ENCODE measurements around the gene MKNK2. TPM values are rescaled to one million over a fixed set of nuclear protein-coding genes. Genes with fewer than 3 reads are reported as not detected.

MKNK2 gene
- polyA plus RNA-seq, 1 donor (not counting 4 experiments of a cell fraction or from before 2014, with no cell fraction given) = 88.3 TPM

DNA sequence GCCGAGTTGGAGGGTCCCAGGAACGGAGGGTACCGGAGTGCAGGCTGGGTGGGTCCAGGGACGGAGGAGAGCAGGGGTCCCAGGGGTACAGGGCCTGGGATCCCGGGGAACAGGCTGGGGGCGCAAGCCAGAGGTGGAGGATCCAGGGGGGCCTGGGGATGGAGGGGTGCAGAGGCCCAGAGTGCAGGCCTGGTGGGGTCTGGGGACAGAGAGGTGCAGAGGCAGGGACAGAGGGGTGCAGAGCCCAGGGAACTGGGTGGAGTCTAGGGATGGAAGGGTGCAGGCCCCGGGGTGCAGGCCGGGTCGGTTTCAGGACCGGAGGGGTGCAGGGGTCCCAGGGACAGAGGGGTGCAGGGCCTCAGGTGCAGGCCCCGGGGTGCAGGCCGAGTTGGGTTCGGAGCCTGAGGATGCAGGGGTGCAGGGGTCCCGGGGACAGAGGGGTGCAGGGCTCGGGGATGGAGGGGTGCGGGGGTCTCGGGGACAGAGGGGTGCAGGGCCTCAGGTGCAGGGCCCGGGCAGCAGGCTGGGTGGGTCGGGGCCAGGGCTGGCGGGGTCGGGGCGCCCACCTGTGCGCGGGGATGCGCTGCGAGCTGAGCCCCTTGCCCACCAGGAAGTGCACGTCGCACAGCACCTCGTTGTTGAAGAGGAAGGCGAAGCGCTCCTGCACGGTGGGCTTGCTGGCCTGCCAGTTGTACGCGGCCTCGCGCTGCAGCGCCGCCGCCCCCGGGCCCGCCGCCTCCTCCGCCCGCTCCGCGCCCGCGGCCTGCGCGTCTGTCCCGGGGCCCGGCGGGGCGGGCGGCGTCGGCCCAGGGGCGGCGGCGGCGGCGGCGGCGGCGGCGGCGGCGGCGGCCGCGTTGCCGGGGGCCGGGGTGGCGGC, 36.1 kb downstream of the MKNK2 start:
- dilution Hi-C loops (cut with MboI; ENCODE audit: extremely low pct_ligation_motif_present, low sequenced_read_pairs) = no loop called here
- Histone ChIP-seq H3K9me3 (ENCODE audit: control insufficient read depth, low read depth, low read length) (no peaks in the 10 kb centered on the region), H3K4me1 (ENCODE audit: control insufficient read depth, extremely low read depth, insufficient read depth, low read length) (peaks cover 5% of the 10 kb centered on the region), H3K9me1 (ENCODE audit: control insufficient read depth, extremely low read depth, insufficient read depth, low read length) (no peaks in the 10 kb centered on the region), H3K27me3 (ENCODE audit: control insufficient read depth, extremely low read depth, insufficient read depth, low read length) (no peaks in the 10 kb centered on the region), H3K4me3 (ENCODE audit: control insufficient read depth in 2 of 3, extremely low read depth in 1 of 3, insufficient read depth in 2 of 3, low read depth in 1 of 3, low read length in 3 of 3) (peak overlapping the region; percentile 65 to 84 (median 65)), H3K36me3 (ENCODE audit: control insufficient read depth in 2 of 2, extremely low read depth in 1 of 2, insufficient read depth in 2 of 2, low read length in 2 of 2) (no peaks in the 10 kb centered on the region), H3K4me2 (ENCODE audit: control insufficient read depth, extremely low read depth, insufficient read depth, low read depth, low read length) (peak overlapping the region; percentile 71), H3K27ac (ENCODE audit: control insufficient read depth, insufficient read depth, low read length) (no peak overlapping the region), H3K9ac (ENCODE audit: control insufficient read depth, extremely low read depth, insufficient read depth, low read length) (peak overlapping the region; percentile 64), H2AFZ (ENCODE audit: control insufficient read depth, low read length) (no peak overlapping the region), H3K79me2 (ENCODE audit: control insufficient read depth, insufficient read depth, low read length) (peaks cover 26% of the 10 kb centered on the region), H4K20me1 (ENCODE audit: control insufficient read depth, extremely low read depth, insufficient read depth, low read length) (no peaks in the 10 kb centered on the region)
- DNase-seq (ENCODE audit: low read depth, low spot score) = no peak
- no peak for TF ChIP-seq EZH2 (IDR thresholded peaks at IDR 0.05; ENCODE audit: low read length)
- TF ChIP-seq, protein P1, sequence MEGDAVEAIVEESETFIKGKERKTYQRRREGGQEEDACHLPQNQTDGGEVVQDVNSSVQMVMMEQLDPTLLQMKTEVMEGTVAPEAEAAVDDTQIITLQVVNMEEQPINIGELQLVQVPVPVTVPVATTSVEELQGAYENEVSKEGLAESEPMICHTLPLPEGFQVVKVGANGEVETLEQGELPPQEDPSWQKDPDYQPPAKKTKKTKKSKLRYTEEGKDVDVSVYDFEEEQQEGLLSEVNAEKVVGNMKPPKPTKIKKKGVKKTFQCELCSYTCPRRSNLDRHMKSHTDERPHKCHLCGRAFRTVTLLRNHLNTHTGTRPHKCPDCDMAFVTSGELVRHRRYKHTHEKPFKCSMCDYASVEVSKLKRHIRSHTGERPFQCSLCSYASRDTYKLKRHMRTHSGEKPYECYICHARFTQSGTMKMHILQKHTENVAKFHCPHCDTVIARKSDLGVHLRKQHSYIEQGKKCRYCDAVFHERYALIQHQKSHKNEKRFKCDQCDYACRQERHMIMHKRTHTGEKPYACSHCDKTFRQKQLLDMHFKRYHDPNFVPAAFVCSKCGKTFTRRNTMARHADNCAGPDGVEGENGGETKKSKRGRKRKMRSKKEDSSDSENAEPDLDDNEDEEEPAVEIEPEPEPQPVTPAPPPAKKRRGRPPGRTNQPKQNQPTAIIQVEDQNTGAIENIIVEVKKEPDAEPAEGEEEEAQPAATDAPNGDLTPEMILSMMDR (optimal IDR thresholded peaks at IDR 0.05 in 1 of 3, IDR thresholded peaks at IDR 0.05 in 1 of 3, conservative IDR thresholded peaks at IDR 0.05 in 1 of 3; ENCODE audit: extremely low read depth in 1 of 3, insufficient read depth in 2 of 3, low read length in 3 of 3) = no peak
- FAIRE-seq = no peak

DNA sequence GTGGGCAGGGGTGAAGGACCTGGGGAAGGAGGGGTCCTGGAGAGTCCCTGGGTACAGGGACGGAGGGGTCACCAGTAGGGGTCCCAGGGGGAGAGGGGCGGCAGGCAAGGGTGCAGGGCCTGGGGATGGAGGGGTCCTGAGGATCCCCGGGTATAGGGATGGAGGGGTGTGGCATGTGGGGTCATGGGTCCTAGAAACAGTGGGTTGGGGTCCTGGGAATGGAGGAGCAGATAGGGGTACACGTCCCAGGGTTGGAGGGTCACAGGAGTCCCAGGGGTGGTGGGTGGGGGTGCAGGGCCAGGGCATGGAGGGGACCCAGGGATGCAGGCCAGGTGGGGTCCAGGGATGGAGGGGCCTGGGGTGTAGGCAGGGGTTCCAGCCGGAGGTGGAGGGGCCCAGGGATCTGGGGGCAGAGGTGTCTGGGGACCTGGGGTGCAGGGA, 36.9 kb downstream of the MKNK2 start:
- dilution Hi-C loops (cut with MboI; ENCODE audit: extremely low pct_ligation_motif_present, low sequenced_read_pairs) = no loop called here
- DNase-seq (ENCODE audit: low read depth, low spot score) (no peak), FAIRE-seq (no peak)
- Histone ChIP-seq H3K4me3 (ENCODE audit: control insufficient read depth in 2 of 3, extremely low read depth in 1 of 3, insufficient read depth in 2 of 3, low read depth in 1 of 3, low read length in 3 of 3) (peak overlapping the region in 2 of 3 experiments; percentile 65 to 84), H3K9me3 (ENCODE audit: control insufficient read depth, low read depth, low read length) (no peaks in the 10 kb centered on the region), H3K27me3 (ENCODE audit: control insufficient read depth, extremely low read depth, insufficient read depth, low read length) (no peaks in the 10 kb centered on the region), H2AFZ (ENCODE audit: control insufficient read depth, low read length) (no peak overlapping the region), H3K79me2 (ENCODE audit: control insufficient read depth, insufficient read depth, low read length) (peaks cover 26% of the 10 kb centered on the region), H3K9ac (ENCODE audit: control insufficient read depth, extremely low read depth, insufficient read depth, low read length) (no peak overlapping the region), H4K20me1 (ENCODE audit: control insufficient read depth, extremely low read depth, insufficient read depth, low read length) (no peaks in the 10 kb centered on the region), H3K4me2 (ENCODE audit: control insufficient read depth, extremely low read depth, insufficient read depth, low read depth, low read length) (peak overlapping the region; percentile 71), H3K4me1 (ENCODE audit: control insufficient read depth, extremely low read depth, insufficient read depth, low read length) (peaks cover 5% of the 10 kb centered on the region), H3K36me3 (ENCODE audit: control insufficient read depth in 2 of 2, extremely low read depth in 1 of 2, insufficient read depth in 2 of 2, low read length in 2 of 2) (no peaks in the 10 kb centered on the region), H3K9me1 (ENCODE audit: control insufficient read depth, extremely low read depth, insufficient read depth, low read length) (no peaks in the 10 kb centered on the region), H3K27ac (ENCODE audit: control insufficient read depth, insufficient read depth, low read length) (no peak overlapping the region)
- no peak for TF ChIP-seq EZH2 (IDR thresholded peaks at IDR 0.05; ENCODE audit: low read length)
- TF ChIP-seq, protein P1 (optimal IDR thresholded peaks at IDR 0.05 in 1 of 3, IDR thresholded peaks at IDR 0.05 in 1 of 3, conservative IDR thresholded peaks at IDR 0.05 in 1 of 3; ENCODE audit: extremely low read depth in 1 of 3, insufficient read depth in 2 of 3, low read length in 3 of 3) = no peak
